ENCODE measurements around the gene CNTNAP2.
A peak's percentile ranks its signal among the peaks of the same experiment; 100 is the strongest.

CNTNAP2 gene

GRCh38 chr7:147170341-147171012, 1053.9 kb downstream of the CNTNAP2 start:
- DNase-seq, result no peak

GRCh38 chr7:147171013-147171391, 1054.4 kb downstream of the CNTNAP2 start:
- DNase-seq, result no peak

- no peak for DNase-seq
These were observed 1057.3 kb downstream of the CNTNAP2 start for GRCh38 chr7:147173883-147174282.

- DNase-seq, result no peak
These were observed 1066.3 kb downstream of the CNTNAP2 start for GRCh38 chr7:147182874-147183273.

GRCh38 chr7:147183276-147183675, 1066.7 kb downstream of the CNTNAP2 start:
- no peak for DNase-seq

GRCh38 chr7:147188467-147188866, 1071.9 kb downstream of the CNTNAP2 start:
- no peak for DNase-seq

- DNase-seq, result no peak
These were observed 1076.9 kb downstream of the CNTNAP2 start for GRCh38 chr7:147193476-147193875.

GRCh38 chr7:147196481-147196880, 1079.9 kb downstream of the CNTNAP2 start:
- peak; percentile 5 for DNase-seq

- no peak for DNase-seq
These were observed 1080.4 kb downstream of the CNTNAP2 start for GRCh38 chr7:147197006-147197405.

- DNase-seq, result no peak
These were observed 1083.3 kb downstream of the CNTNAP2 start for GRCh38 chr7:147199868-147200267.

GRCh38 chr7:147207988-147208387, 1091.4 kb downstream of the CNTNAP2 start:
- no peak for DNase-seq

GRCh38 chr7:147231275-147231674, 1114.7 kb downstream of the CNTNAP2 start:
- no peak for DNase-seq

GRCh38 chr7:147235645-147236382, 1119.2 kb downstream of the CNTNAP2 start:
- no peak for DNase-seq

GRCh38 chr7:147240468-147240867, 1123.9 kb downstream of the CNTNAP2 start:
- DNase-seq, result no peak

GRCh38 chr7:147245274-147245673, 1128.7 kb downstream of the CNTNAP2 start:
- no peak for DNase-seq

GRCh38 chr7:147249956-147250355, 1133.4 kb downstream of the CNTNAP2 start:
- DNase-seq, result no peak

GRCh38 chr7:147251751-147252325, 1135.2 kb downstream of the CNTNAP2 start:
- DNase-seq, result no peak

- DNase-seq, result no peak
These were observed 1145.1 kb downstream of the CNTNAP2 start for GRCh38 chr7:147261693-147262092.

- no peak for DNase-seq
These were observed 1148.9 kb downstream of the CNTNAP2 start for GRCh38 chr7:147265528-147265927.

- no peak for DNase-seq
These were observed 1159.5 kb downstream of the CNTNAP2 start for GRCh38 chr7:147276106-147276505.

- DNase-seq, result peak; percentile 72
These were observed 1160.3 kb downstream of the CNTNAP2 start for GRCh38 chr7:147276783-147277370.

- DNase-seq, result no peak
These were observed 1162.9 kb downstream of the CNTNAP2 start for GRCh38 chr7:147279514-147279913.

- peak; percentile 50 for DNase-seq
These were observed 1163.4 kb downstream of the CNTNAP2 start for GRCh38 chr7:147279964-147280374.

- DNase-seq, result no peak
These were observed 1165.6 kb downstream of the CNTNAP2 start for GRCh38 chr7:147282204-147282603.

Data from NCI-H1105 (cell line).